Loucy (cell line): ENCODE measurements around the gene GZMM.

Experiments
- H2AFZ ChIP-seq: fragments of 200-600 bp; sonication (generic); 2 replicates; pipeline ENCODE4 v1.6.0; 2016; ENCODE audit warnings: antibody characterized with exemption, mild to moderate bottlenecking, low read length, moderate library complexity
- H3F3A ChIP-seq: fragments of 200-600 bp; 2 replicates; pipeline ENCODE4 v1.6.0; 2016; ENCODE audit warnings: antibody characterized with exemption, low read depth, mild to moderate bottlenecking
- H3K27me3 ChIP-seq: fragments of 200-600 bp; sonication (generic); 2 replicates; pipeline ENCODE4 v1.6.1; 2014; ENCODE audit warnings: low read length, mild to moderate bottlenecking; ENCODE audit not compliant: insufficient read depth, poor library complexity, severe bottlenecking
- H3K36me3 ChIP-seq: fragments of 200-600 bp; sonication (generic); 2 replicates; pipeline ENCODE4 v1.6.1; 2016; ENCODE audit warnings: low read length; ENCODE audit not compliant: insufficient read depth
- H3K4me1 ChIP-seq: fragments of 200-600 bp; sonication (generic); 2 replicates; pipeline ENCODE4 v1.5.1; 2014; ENCODE audit warnings: low read length, mild to moderate bottlenecking; ENCODE audit not compliant: insufficient read depth, poor library complexity, severe bottlenecking
- H3K4me2 ChIP-seq: fragments of 200-600 bp; sonication (generic); 2 replicates; pipeline ENCODE4 v1.6.0; 2014; ENCODE audit warnings: antibody characterized with exemption, low read length, low read depth, mild to moderate bottlenecking; ENCODE audit not compliant: poor library complexity, severe bottlenecking
- H3K4me3 ChIP-seq: fragments of 200-600 bp; sonication (generic); 2 replicates; pipeline ENCODE4 v1.5.1; 2014; ENCODE audit warnings: low read length, mild to moderate bottlenecking, mixed read lengths; ENCODE audit not compliant: poor library complexity, severe bottlenecking
- H3K79me2 ChIP-seq: fragments of 200-600 bp; sonication (generic); 2 replicates; pipeline ENCODE4 v1.6.1; 2014; ENCODE audit warnings: low read length; ENCODE audit not compliant: insufficient read depth
- H3K9ac ChIP-seq: fragments of 200-600 bp; sonication (generic); 2 replicates; pipeline ENCODE4 v1.6.0; 2014; ENCODE audit warnings: mild to moderate bottlenecking, low read depth, low read length, moderate library complexity; ENCODE audit not compliant: poor library complexity, severe bottlenecking
- H3K9me2 ChIP-seq: fragments of 200-600 bp; sonication (generic); replicated peaks from 2 replicates; pipeline ENCODE4 v1.6.1; 2016; ENCODE audit warnings: low read depth, low read length, mixed read lengths
- H3K9me3 ChIP-seq: fragments of 200-600 bp; sonication (generic); 2 replicates; pipeline ENCODE4 v1.6.1; 2014; ENCODE audit warnings: mild to moderate bottlenecking, antibody characterized with exemption, low read length, low read depth; ENCODE audit not compliant: insufficient read depth
- H4K20me1 ChIP-seq: fragments of 200-600 bp; sonication (generic); 2 replicates; pipeline ENCODE4 v1.6.0; 2014; ENCODE audit warnings: antibody characterized with exemption, low read length, mild to moderate bottlenecking; ENCODE audit not compliant: insufficient read depth, poor library complexity, severe bottlenecking
- CTCF ChIP-seq: fragments of 200-600 bp; sonication (generic); conservative IDR thresholded peaks from 2 replicates; pipeline ENCODE4 v1.5.1; 2014; ENCODE audit warnings: mild to moderate bottlenecking, antibody characterized with exemption, low read length
- EZH2phosphoT487 ChIP-seq: fragments of 200-600 bp; IDR thresholded peaks from 2 replicates; pipeline ENCODE4 v1.6.1; 2018; ENCODE audit warnings: antibody characterized with exemption, mild to moderate bottlenecking, moderate library complexity, borderline replicate concordance

Gene GZMM

GRCh38 chr19:536881-537404 lies 6.9 kb upstream of the GZMM start:
- no peaks in the 10 kb centered on the region for H3K9me2 ChIP-seq
- H3F3A ChIP-seq: no peaks in the 10 kb centered on the region
- H3K4me2 ChIP-seq: no peak overlapping the region
- H3K4me1 ChIP-seq: peaks cover 7% of the 10 kb centered on the region
- peaks cover 47% of the 10 kb centered on the region for H3K79me2 ChIP-seq
- H3K36me3 ChIP-seq: peaks cover 25% of the 10 kb centered on the region; the same call in 1 of the 2 replicates
- no peaks in the 10 kb centered on the region for H3K9me3 ChIP-seq
- TF ChIP-seq CTCF: no peak
- TF ChIP-seq EZH2phosphoT487: no peak
- H3K27me3 ChIP-seq: peaks cover 7% of the 10 kb centered on the region
- no peak overlapping the region for H3K4me3 ChIP-seq
- H4K20me1 ChIP-seq: peaks cover 32% of the 10 kb centered on the region
- no peak overlapping the region for H2AFZ ChIP-seq
- no peak overlapping the region for H3K9ac ChIP-seq

GRCh38 chr19:538641-539428 lies 5.0 kb upstream of the GZMM start:
- Histone ChIP-seq H3K36me3 (peaks cover 34% of the 10 kb centered on the region; the same call in 1 of the 2 replicates), H3K4me3 (no peak overlapping the region), H3K9me2 (no peaks in the 10 kb centered on the region), H3K4me1 (peaks cover 2% of the 10 kb centered on the region), H4K20me1 (peaks cover 13% of the 10 kb centered on the region), H3F3A (no peaks in the 10 kb centered on the region), H3K27me3 (no peaks in the 10 kb centered on the region), H3K79me2 (peaks cover 28% of the 10 kb centered on the region), H3K4me2 (no peak overlapping the region), H3K9me3 (no peaks in the 10 kb centered on the region), H2AFZ (no peak overlapping the region), H3K9ac (no peak overlapping the region)
- TF ChIP-seq EZH2phosphoT487 (no peak), CTCF (no peak)

- H3K36me3 ChIP-seq: peaks cover 34% of the 10 kb centered on the region; the same call in 1 of the 2 replicates
Observed at GRCh38 chr19:539429-540030, 4.3 kb upstream of the GZMM start.

More at GRCh38 chr19:539429-540030, 4.3 kb upstream of the GZMM start:
- H3K4me2 ChIP-seq: no peak overlapping the region
- no peak overlapping the region for H3K9ac ChIP-seq
- H3K9me3 ChIP-seq: no peaks in the 10 kb centered on the region
- TF ChIP-seq EZH2phosphoT487 (no peak), CTCF (no peak)
- no peaks in the 10 kb centered on the region for H3K9me2 ChIP-seq
- no peaks in the 10 kb centered on the region for H3K4me1 ChIP-seq
- no peak overlapping the region for H2AFZ ChIP-seq
- no peaks in the 10 kb centered on the region for H3K27me3 ChIP-seq
- no peak overlapping the region for H3K4me3 ChIP-seq
- no peaks in the 10 kb centered on the region for H3F3A ChIP-seq
- peaks cover 22% of the 10 kb centered on the region for H3K79me2 ChIP-seq
- peaks cover 7% of the 10 kb centered on the region for H4K20me1 ChIP-seq
